Suprapubic skin (tissue), 4 donors: ENCODE data around the gene CALCOCO1.

ENCODE experiments used
- CTCF ChIP-seq, 2 donors: fragments of 200-600 bp in 1 of 2; fragments of 450-650 bp in 1 of 2; sonication (generic) in 1 of 2; IDR thresholded peaks; one replicate each; pipeline ENCODE4 v1.5.1; 2016 to 2019; ENCODE audit warnings: antibody characterized with exemption in 2 of 2, mild to moderate bottlenecking in 1 of 2, moderate library complexity in 1 of 2
- EP300 ChIP-seq: sonication (generic); formaldehyde crosslinking; IDR thresholded peaks from one replicate; pipeline ENCODE4 v1.6.1; 2017; ENCODE audit warnings: antibody characterized with exemption
- POLR2A ChIP-seq, 2 donors: fragments of 450-650 bp; IDR thresholded peaks; one replicate each; pipeline ENCODE4 v1.6.1; 2017; ENCODE audit warnings: antibody characterized with exemption in 2 of 2, mild to moderate bottlenecking in 2 of 2, moderate library complexity in 2 of 2
- POLR2AphosphoS5 ChIP-seq, 3 donors: sonication (generic); formaldehyde crosslinking; IDR thresholded peaks; one replicate each; pipeline ENCODE4 v1.6.1; 2017; ENCODE audit warnings: antibody characterized with exemption in 3 of 3

DNA sequence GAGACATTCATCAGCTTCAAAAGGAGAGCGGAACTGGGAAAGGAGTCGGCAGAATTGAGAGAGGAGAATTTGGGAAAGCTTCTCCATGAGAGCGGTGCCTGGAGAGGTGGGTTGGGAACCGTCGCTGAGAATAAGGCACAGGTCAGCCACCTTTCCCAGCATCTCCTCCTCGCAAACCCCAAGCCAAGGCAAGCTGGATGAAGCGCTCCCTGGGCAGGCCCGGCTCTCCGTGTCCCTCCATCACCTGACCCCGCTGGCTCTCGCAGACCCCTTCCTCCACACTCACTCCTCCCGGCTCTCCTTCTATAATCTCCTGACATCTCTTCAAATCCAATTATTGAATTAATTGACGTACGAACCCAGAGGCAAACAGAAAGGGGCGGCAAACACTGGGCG is 32.5 kb downstream of the CALCOCO1 start:
- TF ChIP-seq EP300 (no peak), POLR2AphosphoS5 (IDR thresholded peaks at IDR 0.05) (no peak), POLR2A (IDR thresholded peaks at IDR 0.05) (no peak), CTCF (IDR thresholded peaks at IDR 0.05) (no peak)
